KMS-11 (cell line): ENCODE data around the gene EFNA4.

Experiments used
- H2AFZ ChIP-seq: fragments of 200-600 bp; sonication (generic); 2 replicates; pipeline ENCODE4 v1.6.1; 2016; ENCODE audit warnings: antibody characterized with exemption, mixed run types, low read depth
- H3K27ac ChIP-seq: fragments of 200-600 bp; sonication (generic); 2 replicates; pipeline ENCODE4 v1.6.1; 2016; ENCODE audit warnings: mild to moderate bottlenecking, mixed run types
- H3K27me3 ChIP-seq: fragments of 200-600 bp; sonication (generic); 2 replicates; pipeline ENCODE4 v1.6.1; 2017; ENCODE audit warnings: mild to moderate bottlenecking, low read depth, mixed run types, moderate library complexity; ENCODE audit not compliant: insufficient read depth
- H3K36me3 ChIP-seq: fragments of 200-600 bp; sonication (generic); 2 replicates; pipeline ENCODE4 v1.6.1; 2017; ENCODE audit warnings: mild to moderate bottlenecking, mixed run types; ENCODE audit not compliant: insufficient read depth
- H3K4me1 ChIP-seq: fragments of 200-600 bp; sonication (generic); 2 replicates; pipeline ENCODE4 v1.6.1; 2016; ENCODE audit warnings: mild to moderate bottlenecking, low read depth, mixed run types; ENCODE audit not compliant: poor library complexity, severe bottlenecking
- H3K4me2 ChIP-seq: fragments of 200-600 bp; sonication (generic); 2 replicates; pipeline ENCODE4 v1.7.0; 2016; ENCODE audit warnings: mild to moderate bottlenecking, mixed run types
- H3K4me3 ChIP-seq: fragments of 200-600 bp; sonication (generic); IDR thresholded peaks from 2 replicates; pipeline ENCODE4 v1.6.1; 2017; ENCODE audit warnings: low read depth, low read length, mixed read lengths; ENCODE audit not compliant: insufficient read depth
- H3K79me2 ChIP-seq: fragments of 200-600 bp; sonication (generic); 2 replicates; pipeline ENCODE4 v1.6.1; 2016; ENCODE audit warnings: low read depth, mixed run types; ENCODE audit not compliant: insufficient read depth
- H3K9ac ChIP-seq: fragments of 200-600 bp; sonication (generic); 2 replicates; pipeline ENCODE4 v1.6.1; 2016; ENCODE audit warnings: mild to moderate bottlenecking, mixed run types
- H4K20me1 ChIP-seq: fragments of 200-600 bp; sonication (generic); 2 replicates; pipeline ENCODE4 v1.6.1; 2016; ENCODE audit warnings: mild to moderate bottlenecking, mixed run types; ENCODE audit not compliant: insufficient read depth
- TF ChIP-seq, protein P1 (sequence below): fragments of 200-600 bp; sonication (generic); conservative IDR thresholded peaks from 2 replicates; pipeline ENCODE4 v1.6.1; 2017; ENCODE audit warnings: low read depth, mild to moderate bottlenecking, antibody characterized with exemption, low read length, moderate library complexity, mixed read lengths

EFNA4 gene

GRCh38 chr1:155063550-155064110 is at the start of gene EFNA4:
Gene EFNA4, plus strand, starts transcription at chr1:155063740. Its CDS starts 84 bp downstream, at chr1:155063824.
- peak within 1 kb of the TSS; percentile 84 for H2AFZ ChIP-seq

DNA sequence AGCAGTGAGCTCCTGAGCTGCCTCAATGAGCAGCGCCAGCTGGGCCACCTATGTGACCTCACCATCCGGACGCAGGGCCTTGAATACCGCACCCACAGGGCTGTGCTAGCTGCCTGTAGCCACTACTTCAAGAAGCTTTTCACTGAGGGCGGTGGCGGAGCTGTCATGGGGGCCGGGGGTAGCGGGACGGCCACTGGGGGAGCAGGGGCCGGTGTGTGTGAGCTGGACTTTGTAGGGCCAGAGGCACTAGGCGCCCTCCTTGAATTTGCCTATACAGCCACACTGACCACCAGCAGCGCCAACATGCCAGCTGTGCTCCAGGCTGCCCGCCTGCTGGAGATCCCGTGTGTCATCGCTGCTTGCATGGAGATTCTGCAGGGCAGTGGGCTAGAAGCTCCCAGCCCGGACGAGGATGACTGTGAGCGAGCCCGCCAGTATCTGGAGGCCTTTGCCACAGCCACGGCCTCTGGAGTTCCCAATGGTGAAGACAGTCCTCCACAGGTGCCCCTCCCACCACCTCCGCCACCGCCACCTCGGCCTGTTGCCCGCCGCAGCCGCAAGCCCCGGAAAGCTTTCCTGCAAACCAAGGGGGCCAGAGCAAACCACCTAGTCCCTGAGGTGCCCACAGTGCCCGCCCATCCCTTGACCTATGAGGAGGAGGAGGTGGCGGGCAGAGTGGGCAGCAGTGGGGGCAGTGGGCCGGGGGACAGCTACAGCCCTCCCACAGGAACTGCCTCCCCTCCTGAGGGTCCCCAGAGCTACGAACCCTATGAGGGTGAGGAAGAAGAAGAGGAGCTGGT is 48.6 kb upstream of the EFNA4 start:
- Histone ChIP-seq H3K79me2 (no peaks in the 10 kb centered on the region; the same call in 1 of the 2 replicates), H3K4me2 (no peak overlapping the region), H3K4me3 (no peak overlapping the region), H3K4me1 (peaks cover 32% of the 10 kb centered on the region), H4K20me1 (no peaks in the 10 kb centered on the region), H3K27ac (no peak overlapping the region; the same call in 1 of the 2 replicates), H3K9ac (no peak overlapping the region), H3K36me3 (peaks cover 7% of the 10 kb centered on the region; the same call in 1 of the 2 replicates), H3K27me3 (no peaks in the 10 kb centered on the region), H2AFZ (no peak overlapping the region)
- TF ChIP-seq, protein P1, sequence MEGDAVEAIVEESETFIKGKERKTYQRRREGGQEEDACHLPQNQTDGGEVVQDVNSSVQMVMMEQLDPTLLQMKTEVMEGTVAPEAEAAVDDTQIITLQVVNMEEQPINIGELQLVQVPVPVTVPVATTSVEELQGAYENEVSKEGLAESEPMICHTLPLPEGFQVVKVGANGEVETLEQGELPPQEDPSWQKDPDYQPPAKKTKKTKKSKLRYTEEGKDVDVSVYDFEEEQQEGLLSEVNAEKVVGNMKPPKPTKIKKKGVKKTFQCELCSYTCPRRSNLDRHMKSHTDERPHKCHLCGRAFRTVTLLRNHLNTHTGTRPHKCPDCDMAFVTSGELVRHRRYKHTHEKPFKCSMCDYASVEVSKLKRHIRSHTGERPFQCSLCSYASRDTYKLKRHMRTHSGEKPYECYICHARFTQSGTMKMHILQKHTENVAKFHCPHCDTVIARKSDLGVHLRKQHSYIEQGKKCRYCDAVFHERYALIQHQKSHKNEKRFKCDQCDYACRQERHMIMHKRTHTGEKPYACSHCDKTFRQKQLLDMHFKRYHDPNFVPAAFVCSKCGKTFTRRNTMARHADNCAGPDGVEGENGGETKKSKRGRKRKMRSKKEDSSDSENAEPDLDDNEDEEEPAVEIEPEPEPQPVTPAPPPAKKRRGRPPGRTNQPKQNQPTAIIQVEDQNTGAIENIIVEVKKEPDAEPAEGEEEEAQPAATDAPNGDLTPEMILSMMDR: no peak

More at GRCh38 chr1:155063550-155064110, at the start of gene EFNA4:
- peaks cover 30% of the 10 kb centered on the region for H3K4me1 ChIP-seq
- H3K4me2 ChIP-seq: peak within 1 kb of the TSS; percentile 99
- H3K79me2 ChIP-seq: no peaks in the 10 kb centered on the region
- no peaks in the 10 kb centered on the region for H4K20me1 ChIP-seq
- H3K4me3 ChIP-seq: peak within 1 kb of the TSS; percentile 98
- TF ChIP-seq, protein P1: no peak
- peak within 1 kb of the TSS; percentile 34; the same call in 1 of the 2 replicates for H3K27ac ChIP-seq
- H3K9ac ChIP-seq: peak within 1 kb of the TSS; percentile 33; the same call in 1 of the 2 replicates
- H3K36me3 ChIP-seq: no peaks in the 10 kb centered on the region
- H3K27me3 ChIP-seq: no peaks in the 10 kb centered on the region

GRCh38 chr1:155015527-155016230 is 47.9 kb upstream of the EFNA4 start:
- Histone ChIP-seq H3K79me2 (no peaks in the 10 kb centered on the region; the same call in 1 of the 2 replicates), H2AFZ (no peak overlapping the region), H3K4me3 (no peak overlapping the region), H4K20me1 (no peaks in the 10 kb centered on the region), H3K27me3 (no peaks in the 10 kb centered on the region), H3K36me3 (peaks cover 7% of the 10 kb centered on the region; the same call in 1 of the 2 replicates), H3K9ac (no peak overlapping the region), H3K27ac (no peak overlapping the region), H3K4me1 (peaks cover 32% of the 10 kb centered on the region), H3K4me2 (no peak overlapping the region)
- TF ChIP-seq, protein P1: no peak

GRCh38 chr1:155016231-155016831 is 47.2 kb upstream of the EFNA4 start:
- Histone ChIP-seq H3K4me3 (no peak overlapping the region), H2AFZ (no peak overlapping the region), H3K27ac (no peak overlapping the region), H3K9ac (no peak overlapping the region), H3K27me3 (no peaks in the 10 kb centered on the region), H3K36me3 (peaks cover 7% of the 10 kb centered on the region; the same call in 1 of the 2 replicates), H3K4me2 (peak overlapping the region; percentile 16; the same call in 1 of the 2 replicates), H4K20me1 (no peaks in the 10 kb centered on the region), H3K79me2 (no peaks in the 10 kb centered on the region), H3K4me1 (peaks cover 32% of the 10 kb centered on the region)
- TF ChIP-seq, protein P1: no peak; the same call in 1 of the 2 replicates
